T-helper 9 cell (primary cell): ENCODE measurements around the gene GALNT10.

Experiments
- DNase-seq: peaks from one replicate; pipeline ENCODE4 v3.0.0-alpha.2; 2020

The GALNT10 gene

GRCh38 chr5:154386952-154387629 lies 196.6 kb downstream of the GALNT10 start:
- no peak for DNase-seq

- DNase-seq = no peak
Measured at GRCh38 chr5:154388842-154389241, 198.3 kb downstream of the GALNT10 start.

GRCh38 chr5:154390096-154390495 lies 199.6 kb downstream of the GALNT10 start:
- no peak for DNase-seq

GRCh38 chr5:154390746-154391359 lies 200.3 kb downstream of the GALNT10 start:
- DNase-seq = no peak

GRCh38 chr5:154391788-154392187 lies 201.3 kb downstream of the GALNT10 start:
- no peak for DNase-seq

- DNase-seq = no peak
Measured at GRCh38 chr5:154393850-154394249, 203.3 kb downstream of the GALNT10 start.

GRCh38 chr5:154394307-154394706 lies 203.8 kb downstream of the GALNT10 start:
- no peak for DNase-seq

GRCh38 chr5:154395407-154396106 lies 205.0 kb downstream of the GALNT10 start:
- DNase-seq = no peak

GRCh38 chr5:154396128-154396527 lies 205.6 kb downstream of the GALNT10 start:
- DNase-seq = no peak

- DNase-seq = no peak
Measured at GRCh38 chr5:154397652-154398406, 207.3 kb downstream of the GALNT10 start.

GRCh38 chr5:154400678-154401077 lies 210.1 kb downstream of the GALNT10 start:
- DNase-seq = no peak

GRCh38 chr5:154401355-154401754 lies 210.8 kb downstream of the GALNT10 start:
- DNase-seq = no peak

- DNase-seq = no peak
Measured at GRCh38 chr5:154401931-154402330, 211.4 kb downstream of the GALNT10 start.

- no peak for DNase-seq
Measured at GRCh38 chr5:154402611-154403010, 212.1 kb downstream of the GALNT10 start.

GRCh38 chr5:154403234-154403633 lies 212.7 kb downstream of the GALNT10 start:
- DNase-seq = no peak

GRCh38 chr5:154403776-154404387 lies 213.3 kb downstream of the GALNT10 start:
- no peak for DNase-seq

- DNase-seq = peak; percentile 58
Measured at GRCh38 chr5:154405078-154405792, 214.7 kb downstream of the GALNT10 start.

GRCh38 chr5:154406231-154406630 lies 215.7 kb downstream of the GALNT10 start:
- no peak for DNase-seq

GRCh38 chr5:154406826-154407225 lies 216.3 kb downstream of the GALNT10 start:
- no peak for DNase-seq

GRCh38 chr5:154408811-154409210 lies 218.3 kb downstream of the GALNT10 start:
- no peak for DNase-seq

GRCh38 chr5:154409230-154409840 lies 218.8 kb downstream of the GALNT10 start:
- no peak for DNase-seq

- no peak for DNase-seq
Measured at GRCh38 chr5:154410008-154410407, 219.5 kb downstream of the GALNT10 start.
